HL-60 (cell line): ENCODE results near the gene SPAG9.

Experiments
- DNase-seq, 2 experiments: peaks; one replicate each; pipeline ENCODE4 v3.0.0-alpha.2; 2010 to 2020; ENCODE audit warnings: low read depth in 1 of 2, low spot score in 1 of 2
- H3K27ac ChIP-seq: fragments of 250-450 bp; sonication (Bioruptor Pico); replicated peaks from 2 replicates; pipeline ENCODE4 v1.5.1; 2020; ENCODE audit warnings: mild to moderate bottlenecking, moderate library complexity
- H3K27me3 ChIP-seq: fragments of 250-450 bp; sonication (Bioruptor Pico); 2 replicates; pipeline ENCODE4 v1.5.1; 2021; ENCODE audit warnings: mild to moderate bottlenecking, moderate library complexity; ENCODE audit not compliant: insufficient read depth, poor library complexity, severe bottlenecking
- H3K4me3 ChIP-seq: replicated peaks from 2 replicates; pipeline ENCODE4 v1.5.1; 2011; ENCODE audit warnings: mild to moderate bottlenecking, control low read depth, low read length; ENCODE audit not compliant: insufficient read depth
- GABPA ChIP-seq: IDR thresholded peaks from 2 replicates; pipeline ENCODE4 v1.6.1; 2012; ENCODE audit warnings: low read depth
- POLR2AphosphoS5 ChIP-seq: IDR thresholded peaks from 2 replicates; pipeline ENCODE4 v1.6.1; 2012; ENCODE audit warnings: low read depth
- SPI1 ChIP-seq: IDR thresholded peaks from 2 replicates; pipeline ENCODE4 v1.6.1; 2012; ENCODE audit warnings: low read depth, mild to moderate bottlenecking, borderline replicate concordance
- TF ChIP-seq, protein P1 (sequence below): IDR thresholded peaks from one replicate; pipeline ENCODE4 v1.5.1; 2011; ENCODE audit warnings: low read length, control low read depth, inconsistent platforms; ENCODE audit not compliant: insufficient read depth
- TF ChIP-seq, protein P2 (sequence below): IDR thresholded peaks from 2 replicates; pipeline ENCODE4 v1.6.1; 2012; ENCODE audit warnings: low read depth; ENCODE audit not compliant: insufficient replicate concordance

Gene SPAG9

DNA sequence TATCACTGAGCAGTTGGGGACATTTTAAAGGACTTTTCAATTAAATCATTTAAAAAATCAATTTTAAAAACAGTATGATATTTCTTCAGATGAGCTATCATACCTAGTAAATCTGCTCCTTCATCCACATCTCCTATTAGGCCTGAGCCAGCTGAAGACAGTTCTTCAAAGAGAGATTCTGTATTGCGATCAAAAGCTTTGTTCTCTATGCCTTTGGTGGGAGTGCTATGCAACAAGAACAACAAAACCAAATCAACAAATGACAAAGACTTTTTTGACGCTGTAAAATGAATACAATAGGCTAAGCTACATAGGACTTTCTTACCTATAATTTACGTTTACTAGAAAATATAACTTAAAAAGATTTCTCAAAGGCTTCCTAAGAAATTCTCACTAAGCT lies 106.5 kb downstream of the SPAG9 start:
- H3K27ac ChIP-seq, result no peak overlapping the region
- H3K4me3 ChIP-seq, result no peak overlapping the region
- TF ChIP-seq SPI1 (no peak), GABPA (no peak), POLR2AphosphoS5 (no peak)
- TF ChIP-seq, protein P1, sequence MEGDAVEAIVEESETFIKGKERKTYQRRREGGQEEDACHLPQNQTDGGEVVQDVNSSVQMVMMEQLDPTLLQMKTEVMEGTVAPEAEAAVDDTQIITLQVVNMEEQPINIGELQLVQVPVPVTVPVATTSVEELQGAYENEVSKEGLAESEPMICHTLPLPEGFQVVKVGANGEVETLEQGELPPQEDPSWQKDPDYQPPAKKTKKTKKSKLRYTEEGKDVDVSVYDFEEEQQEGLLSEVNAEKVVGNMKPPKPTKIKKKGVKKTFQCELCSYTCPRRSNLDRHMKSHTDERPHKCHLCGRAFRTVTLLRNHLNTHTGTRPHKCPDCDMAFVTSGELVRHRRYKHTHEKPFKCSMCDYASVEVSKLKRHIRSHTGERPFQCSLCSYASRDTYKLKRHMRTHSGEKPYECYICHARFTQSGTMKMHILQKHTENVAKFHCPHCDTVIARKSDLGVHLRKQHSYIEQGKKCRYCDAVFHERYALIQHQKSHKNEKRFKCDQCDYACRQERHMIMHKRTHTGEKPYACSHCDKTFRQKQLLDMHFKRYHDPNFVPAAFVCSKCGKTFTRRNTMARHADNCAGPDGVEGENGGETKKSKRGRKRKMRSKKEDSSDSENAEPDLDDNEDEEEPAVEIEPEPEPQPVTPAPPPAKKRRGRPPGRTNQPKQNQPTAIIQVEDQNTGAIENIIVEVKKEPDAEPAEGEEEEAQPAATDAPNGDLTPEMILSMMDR, result no peak
- TF ChIP-seq, protein P2, sequence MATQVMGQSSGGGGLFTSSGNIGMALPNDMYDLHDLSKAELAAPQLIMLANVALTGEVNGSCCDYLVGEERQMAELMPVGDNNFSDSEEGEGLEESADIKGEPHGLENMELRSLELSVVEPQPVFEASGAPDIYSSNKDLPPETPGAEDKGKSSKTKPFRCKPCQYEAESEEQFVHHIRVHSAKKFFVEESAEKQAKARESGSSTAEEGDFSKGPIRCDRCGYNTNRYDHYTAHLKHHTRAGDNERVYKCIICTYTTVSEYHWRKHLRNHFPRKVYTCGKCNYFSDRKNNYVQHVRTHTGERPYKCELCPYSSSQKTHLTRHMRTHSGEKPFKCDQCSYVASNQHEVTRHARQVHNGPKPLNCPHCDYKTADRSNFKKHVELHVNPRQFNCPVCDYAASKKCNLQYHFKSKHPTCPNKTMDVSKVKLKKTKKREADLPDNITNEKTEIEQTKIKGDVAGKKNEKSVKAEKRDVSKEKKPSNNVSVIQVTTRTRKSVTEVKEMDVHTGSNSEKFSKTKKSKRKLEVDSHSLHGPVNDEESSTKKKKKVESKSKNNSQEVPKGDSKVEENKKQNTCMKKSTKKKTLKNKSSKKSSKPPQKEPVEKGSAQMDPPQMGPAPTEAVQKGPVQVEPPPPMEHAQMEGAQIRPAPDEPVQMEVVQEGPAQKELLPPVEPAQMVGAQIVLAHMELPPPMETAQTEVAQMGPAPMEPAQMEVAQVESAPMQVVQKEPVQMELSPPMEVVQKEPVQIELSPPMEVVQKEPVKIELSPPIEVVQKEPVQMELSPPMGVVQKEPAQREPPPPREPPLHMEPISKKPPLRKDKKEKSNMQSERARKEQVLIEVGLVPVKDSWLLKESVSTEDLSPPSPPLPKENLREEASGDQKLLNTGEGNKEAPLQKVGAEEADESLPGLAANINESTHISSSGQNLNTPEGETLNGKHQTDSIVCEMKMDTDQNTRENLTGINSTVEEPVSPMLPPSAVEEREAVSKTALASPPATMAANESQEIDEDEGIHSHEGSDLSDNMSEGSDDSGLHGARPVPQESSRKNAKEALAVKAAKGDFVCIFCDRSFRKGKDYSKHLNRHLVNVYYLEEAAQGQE, result no peak
- H3K27me3 ChIP-seq, result no peaks in the 10 kb centered on the region
- no peak for DNase-seq

DNA sequence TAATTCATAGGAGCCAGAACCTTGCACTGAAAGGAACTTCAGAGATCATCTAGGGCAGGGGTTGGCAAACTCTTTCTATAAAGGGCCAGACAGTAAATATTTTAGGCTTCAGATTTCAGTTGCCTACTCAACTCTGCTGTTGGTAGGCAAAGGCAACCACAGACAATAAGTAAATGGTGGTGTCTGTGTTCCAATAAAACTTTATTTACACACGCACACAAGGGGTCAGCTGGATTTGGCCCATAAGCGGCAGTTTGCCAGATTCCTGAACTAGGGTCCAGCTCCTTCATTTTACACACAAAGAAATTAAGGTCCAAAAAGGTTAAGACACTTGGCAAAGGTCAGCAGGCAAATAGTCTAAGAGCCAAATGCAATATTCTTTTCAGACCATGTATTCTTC lies 107.3 kb downstream of the SPAG9 start:
- Histone ChIP-seq H3K4me3 (no peak overlapping the region), H3K27me3 (no peaks in the 10 kb centered on the region), H3K27ac (no peak overlapping the region)
- no peak for TF ChIP-seq SPI1
- TF ChIP-seq, protein P2, result no peak
- no peak for TF ChIP-seq GABPA
- no peak for DNase-seq

DNA sequence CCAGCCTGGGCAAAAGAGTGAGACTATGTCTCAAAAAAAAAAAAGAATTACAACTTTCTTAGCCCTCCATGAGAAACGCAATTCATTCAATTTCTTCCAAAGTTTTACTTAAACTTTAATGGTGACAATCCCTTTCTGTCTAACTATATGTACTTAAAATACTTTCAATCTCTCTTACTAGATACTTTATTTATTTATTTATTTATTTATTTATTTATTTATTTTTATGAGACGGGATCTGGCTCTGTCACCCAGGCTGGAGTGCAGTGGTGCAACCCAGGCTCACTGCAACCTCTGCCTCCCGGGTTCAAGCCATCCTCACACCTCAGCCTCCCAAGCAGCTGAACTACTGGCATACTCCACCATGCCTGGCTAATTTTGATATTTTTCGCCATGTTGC lies 108.1 kb downstream of the SPAG9 start:
- no peak overlapping the region for H3K27ac ChIP-seq
- DNase-seq, result no peak
- H3K4me3 ChIP-seq, result no peak overlapping the region
- TF ChIP-seq POLR2AphosphoS5, result no peak
- TF ChIP-seq, protein P1, result no peak
- TF ChIP-seq, protein P2, result no peak
- TF ChIP-seq GABPA, result no peak
- TF ChIP-seq SPI1, result no peak
- H3K27me3 ChIP-seq, result no peaks in the 10 kb centered on the region
